HEK293 (cell line): ENCODE data around the gene VGLL4.
A peak's percentile ranks its signal among the peaks of the same experiment; 100 is the strongest.

Experiments used
- GLI2 ChIP-seq: fragments of 450-650 bp; formaldehyde crosslinking; IDR thresholded peaks from 2 replicates; pipeline ENCODE4; 2017; ENCODE audit warnings: missing biosample characterization, missing genetic modification characterization, low read depth, borderline replicate concordance
- HOXC10 ChIP-seq: sonication (generic); formaldehyde crosslinking; IDR thresholded peaks from 2 replicates; pipeline ENCODE4 v1.8.1; 2023; ENCODE audit warnings: mild to moderate bottlenecking, missing genetic modification reagents
- KLF16 ChIP-seq: fragments of 450-650 bp; formaldehyde crosslinking; IDR thresholded peaks from 2 replicates; pipeline ENCODE4 v1.5.1; 2017; ENCODE audit warnings: missing biosample characterization, missing genetic modification characterization
- KLF9 ChIP-seq: fragments of 450-650 bp; formaldehyde crosslinking; IDR thresholded peaks from 2 replicates; pipeline ENCODE4 v1.5.1; 2016; ENCODE audit warnings: missing biosample characterization, missing genetic modification characterization, low read depth
- WT1 ChIP-seq: fragments of 450-650 bp; formaldehyde crosslinking; IDR thresholded peaks from 2 replicates; pipeline ENCODE4 v1.5.1; 2016; ENCODE audit warnings: missing biosample characterization, missing genetic modification characterization
- YY2 ChIP-seq: fragments of 450-650 bp; formaldehyde crosslinking; IDR thresholded peaks from 2 replicates; pipeline ENCODE4 v1.5.1; 2016; ENCODE audit warnings: missing biosample characterization, missing genetic modification characterization
- ZBTB21 ChIP-seq: fragments of 450-650 bp; formaldehyde crosslinking; IDR thresholded peaks from 2 replicates; pipeline ENCODE4 v1.5.1; 2017; ENCODE audit warnings: missing biosample characterization, missing genetic modification characterization
- ZEB2 ChIP-seq: fragments of 450-650 bp; formaldehyde crosslinking; IDR thresholded peaks from 2 replicates; pipeline ENCODE4 v1.5.1; 2016; ENCODE audit warnings: missing biosample characterization, missing genetic modification characterization
- ZFP3 ChIP-seq: fragments of 450-650 bp; formaldehyde crosslinking; IDR thresholded peaks from 2 replicates; pipeline ENCODE4 v1.5.1; 2016; ENCODE audit warnings: low read depth, missing biosample characterization, missing genetic modification characterization
- ZNF202 ChIP-seq: fragments of 450-650 bp; formaldehyde crosslinking; IDR thresholded peaks from 2 replicates; pipeline ENCODE4 v1.5.1; 2016; ENCODE audit warnings: missing biosample characterization, missing genetic modification characterization, borderline replicate concordance
- ZNF211 ChIP-seq: fragments of 450-650 bp; formaldehyde crosslinking; IDR thresholded peaks from 2 replicates; pipeline ENCODE4 v1.5.1; 2016; ENCODE audit warnings: low read depth, missing biosample characterization, missing genetic modification characterization
- ZNF214 ChIP-seq: fragments of 450-650 bp; formaldehyde crosslinking; IDR thresholded peaks from 2 replicates; pipeline ENCODE4 v1.5.1; 2017; ENCODE audit warnings: missing biosample characterization, mild to moderate bottlenecking, missing genetic modification characterization, borderline replicate concordance
- ZNF221 ChIP-seq: fragments of 450-650 bp; formaldehyde crosslinking; IDR thresholded peaks from 2 replicates; pipeline ENCODE4 v1.5.1; 2017; ENCODE audit warnings: missing biosample characterization, missing genetic modification characterization, borderline replicate concordance
- ZNF239 ChIP-seq: fragments of 450-650 bp; formaldehyde crosslinking; IDR thresholded peaks from 2 replicates; pipeline ENCODE4 v1.5.1; 2016; ENCODE audit warnings: missing biosample characterization, missing genetic modification characterization
- ZNF292 ChIP-seq: fragments of 450-650 bp; formaldehyde crosslinking; IDR thresholded peaks from 2 replicates; pipeline ENCODE4 v1.5.1; 2016; ENCODE audit warnings: low read depth, missing biosample characterization, missing genetic modification characterization, borderline replicate concordance
- ZNF366 ChIP-seq: fragments of 450-650 bp; formaldehyde crosslinking; conservative IDR thresholded peaks from 2 replicates; pipeline ENCODE4 v1.5.1; 2016; ENCODE audit warnings: missing biosample characterization, missing genetic modification characterization
- ZNF394 ChIP-seq: fragments of 450-650 bp; formaldehyde crosslinking; IDR thresholded peaks from 2 replicates; pipeline ENCODE4 v1.5.1; 2016; ENCODE audit warnings: missing biosample characterization, missing genetic modification characterization, mild to moderate bottlenecking, moderate library complexity, borderline replicate concordance
- ZNF473 ChIP-seq: fragments of 450-650 bp; formaldehyde crosslinking; IDR thresholded peaks from 2 replicates; pipeline ENCODE4 v1.5.1; 2017; ENCODE audit warnings: missing biosample characterization, missing genetic modification characterization
- ZNF555 ChIP-seq: fragments of 450-650 bp; formaldehyde crosslinking; conservative IDR thresholded peaks from 2 replicates; pipeline ENCODE4 v1.5.1; 2017; ENCODE audit warnings: missing biosample characterization, mild to moderate bottlenecking, missing genetic modification characterization, inconsistent platforms
- ZNF629 ChIP-seq: fragments of 450-650 bp; formaldehyde crosslinking; IDR thresholded peaks from 2 replicates; pipeline ENCODE4 v1.5.1; 2017; ENCODE audit warnings: missing biosample characterization, missing genetic modification characterization
- ZNF785 ChIP-seq: fragments of 450-650 bp; formaldehyde crosslinking; IDR thresholded peaks from 2 replicates; pipeline ENCODE4 v1.5.1; 2016; ENCODE audit warnings: missing biosample characterization, missing genetic modification characterization
- ZXDB ChIP-seq: fragments of 450-650 bp; formaldehyde crosslinking; IDR thresholded peaks from 2 replicates; pipeline ENCODE4 v1.5.1; 2016; ENCODE audit warnings: missing biosample characterization, missing genetic modification characterization
- TF ChIP-seq, protein P1 (sequence below): fragments of 450-650 bp; formaldehyde crosslinking; IDR thresholded peaks from 2 replicates; pipeline ENCODE4 v1.5.1; 2016; ENCODE audit warnings: missing biosample characterization, missing genetic modification characterization, borderline replicate concordance
- TF ChIP-seq, protein P2 (sequence below): fragments of 450-650 bp; formaldehyde crosslinking; IDR thresholded peaks from 2 replicates; pipeline ENCODE4 v1.5.1; 2017; ENCODE audit warnings: missing biosample characterization, mild to moderate bottlenecking, missing genetic modification characterization, moderate library complexity
- TF ChIP-seq, protein P3 (sequence below): fragments of 450-650 bp; formaldehyde crosslinking; IDR thresholded peaks from 2 replicates; pipeline ENCODE4 v1.5.1; 2016; ENCODE audit warnings: missing biosample characterization, missing genetic modification characterization
- TF ChIP-seq, protein P4 (sequence below): fragments of 450-650 bp; formaldehyde crosslinking; IDR thresholded peaks from 2 replicates; pipeline ENCODE4 v1.5.1; 2016; ENCODE audit warnings: missing biosample characterization, missing genetic modification characterization
- TF ChIP-seq, protein P5 (sequence below): IDR thresholded peaks from 2 replicates; pipeline ENCODE4 v1.6.1; 2011; ENCODE audit warnings: mild to moderate bottlenecking, low read depth, low read length, borderline replicate concordance

The VGLL4 gene

DNA sequence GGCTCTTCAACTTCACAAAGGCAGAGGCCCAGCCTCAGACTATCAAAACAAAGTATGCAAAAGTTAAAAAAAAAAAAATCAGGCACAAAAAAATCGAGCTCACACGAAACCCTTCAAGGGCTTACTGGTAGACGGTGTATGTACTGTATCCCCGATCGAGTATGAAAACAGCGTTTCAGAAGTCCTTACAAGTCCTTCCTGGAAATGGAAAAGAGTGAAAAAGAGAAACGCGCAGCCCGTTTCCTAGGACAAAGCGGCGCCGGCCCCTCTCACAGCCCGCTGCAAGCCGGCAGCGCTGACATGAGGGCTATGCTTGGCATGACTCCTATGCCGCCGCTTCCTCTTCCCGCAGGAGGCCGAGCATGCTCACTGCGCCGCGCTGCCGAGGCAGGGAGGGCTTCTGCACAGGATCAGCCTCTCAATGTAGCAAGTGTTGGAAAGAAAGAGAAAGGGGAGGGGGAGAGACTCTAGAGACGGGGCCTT, at the start of gene VGLL4 (continued):
- TF ChIP-seq, protein P1, sequence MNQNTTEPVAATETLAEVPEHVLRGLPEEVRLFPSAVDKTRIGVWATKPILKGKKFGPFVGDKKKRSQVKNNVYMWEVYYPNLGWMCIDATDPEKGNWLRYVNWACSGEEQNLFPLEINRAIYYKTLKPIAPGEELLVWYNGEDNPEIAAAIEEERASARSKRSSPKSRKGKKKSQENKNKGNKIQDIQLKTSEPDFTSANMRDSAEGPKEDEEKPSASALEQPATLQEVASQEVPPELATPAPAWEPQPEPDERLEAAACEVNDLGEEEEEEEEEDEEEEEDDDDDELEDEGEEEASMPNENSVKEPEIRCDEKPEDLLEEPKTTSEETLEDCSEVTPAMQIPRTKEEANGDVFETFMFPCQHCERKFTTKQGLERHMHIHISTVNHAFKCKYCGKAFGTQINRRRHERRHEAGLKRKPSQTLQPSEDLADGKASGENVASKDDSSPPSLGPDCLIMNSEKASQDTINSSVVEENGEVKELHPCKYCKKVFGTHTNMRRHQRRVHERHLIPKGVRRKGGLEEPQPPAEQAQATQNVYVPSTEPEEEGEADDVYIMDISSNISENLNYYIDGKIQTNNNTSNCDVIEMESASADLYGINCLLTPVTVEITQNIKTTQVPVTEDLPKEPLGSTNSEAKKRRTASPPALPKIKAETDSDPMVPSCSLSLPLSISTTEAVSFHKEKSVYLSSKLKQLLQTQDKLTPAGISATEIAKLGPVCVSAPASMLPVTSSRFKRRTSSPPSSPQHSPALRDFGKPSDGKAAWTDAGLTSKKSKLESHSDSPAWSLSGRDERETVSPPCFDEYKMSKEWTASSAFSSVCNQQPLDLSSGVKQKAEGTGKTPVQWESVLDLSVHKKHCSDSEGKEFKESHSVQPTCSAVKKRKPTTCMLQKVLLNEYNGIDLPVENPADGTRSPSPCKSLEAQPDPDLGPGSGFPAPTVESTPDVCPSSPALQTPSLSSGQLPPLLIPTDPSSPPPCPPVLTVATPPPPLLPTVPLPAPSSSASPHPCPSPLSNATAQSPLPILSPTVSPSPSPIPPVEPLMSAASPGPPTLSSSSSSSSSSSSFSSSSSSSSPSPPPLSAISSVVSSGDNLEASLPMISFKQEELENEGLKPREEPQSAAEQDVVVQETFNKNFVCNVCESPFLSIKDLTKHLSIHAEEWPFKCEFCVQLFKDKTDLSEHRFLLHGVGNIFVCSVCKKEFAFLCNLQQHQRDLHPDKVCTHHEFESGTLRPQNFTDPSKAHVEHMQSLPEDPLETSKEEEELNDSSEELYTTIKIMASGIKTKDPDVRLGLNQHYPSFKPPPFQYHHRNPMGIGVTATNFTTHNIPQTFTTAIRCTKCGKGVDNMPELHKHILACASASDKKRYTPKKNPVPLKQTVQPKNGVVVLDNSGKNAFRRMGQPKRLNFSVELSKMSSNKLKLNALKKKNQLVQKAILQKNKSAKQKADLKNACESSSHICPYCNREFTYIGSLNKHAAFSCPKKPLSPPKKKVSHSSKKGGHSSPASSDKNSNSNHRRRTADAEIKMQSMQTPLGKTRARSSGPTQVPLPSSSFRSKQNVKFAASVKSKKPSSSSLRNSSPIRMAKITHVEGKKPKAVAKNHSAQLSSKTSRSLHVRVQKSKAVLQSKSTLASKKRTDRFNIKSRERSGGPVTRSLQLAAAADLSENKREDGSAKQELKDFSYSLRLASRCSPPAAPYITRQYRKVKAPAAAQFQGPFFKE (tag by site-specific recombination) = no peak
- TF ChIP-seq, protein P2, sequence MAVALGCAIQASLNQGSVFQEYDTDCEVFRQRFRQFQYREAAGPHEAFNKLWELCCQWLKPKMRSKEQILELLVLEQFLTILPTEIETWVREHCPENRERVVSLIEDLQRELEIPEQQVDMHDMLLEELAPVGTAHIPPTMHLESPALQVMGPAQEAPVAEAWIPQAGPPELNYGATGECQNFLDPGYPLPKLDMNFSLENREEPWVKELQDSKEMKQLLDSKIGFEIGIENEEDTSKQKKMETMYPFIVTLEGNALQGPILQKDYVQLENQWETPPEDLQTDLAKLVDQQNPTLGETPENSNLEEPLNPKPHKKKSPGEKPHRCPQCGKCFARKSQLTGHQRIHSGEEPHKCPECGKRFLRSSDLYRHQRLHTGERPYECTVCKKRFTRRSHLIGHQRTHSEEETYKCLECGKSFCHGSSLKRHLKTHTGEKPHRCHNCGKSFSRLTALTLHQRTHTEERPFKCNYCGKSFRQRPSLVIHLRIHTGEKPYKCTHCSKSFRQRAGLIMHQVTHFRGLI (tag by site-specific recombination) = no peak
- no peak for TF ChIP-seq YY2 (tag by site-specific recombination)
- TF ChIP-seq ZNF629 = no peak; the same call in 1 of the 2 replicates
- no peak for TF ChIP-seq ZNF473
- peak; percentile 57; the same call in 1 of the 2 replicates for TF ChIP-seq ZEB2 (tag by site-specific recombination)
- TF ChIP-seq, protein P3, sequence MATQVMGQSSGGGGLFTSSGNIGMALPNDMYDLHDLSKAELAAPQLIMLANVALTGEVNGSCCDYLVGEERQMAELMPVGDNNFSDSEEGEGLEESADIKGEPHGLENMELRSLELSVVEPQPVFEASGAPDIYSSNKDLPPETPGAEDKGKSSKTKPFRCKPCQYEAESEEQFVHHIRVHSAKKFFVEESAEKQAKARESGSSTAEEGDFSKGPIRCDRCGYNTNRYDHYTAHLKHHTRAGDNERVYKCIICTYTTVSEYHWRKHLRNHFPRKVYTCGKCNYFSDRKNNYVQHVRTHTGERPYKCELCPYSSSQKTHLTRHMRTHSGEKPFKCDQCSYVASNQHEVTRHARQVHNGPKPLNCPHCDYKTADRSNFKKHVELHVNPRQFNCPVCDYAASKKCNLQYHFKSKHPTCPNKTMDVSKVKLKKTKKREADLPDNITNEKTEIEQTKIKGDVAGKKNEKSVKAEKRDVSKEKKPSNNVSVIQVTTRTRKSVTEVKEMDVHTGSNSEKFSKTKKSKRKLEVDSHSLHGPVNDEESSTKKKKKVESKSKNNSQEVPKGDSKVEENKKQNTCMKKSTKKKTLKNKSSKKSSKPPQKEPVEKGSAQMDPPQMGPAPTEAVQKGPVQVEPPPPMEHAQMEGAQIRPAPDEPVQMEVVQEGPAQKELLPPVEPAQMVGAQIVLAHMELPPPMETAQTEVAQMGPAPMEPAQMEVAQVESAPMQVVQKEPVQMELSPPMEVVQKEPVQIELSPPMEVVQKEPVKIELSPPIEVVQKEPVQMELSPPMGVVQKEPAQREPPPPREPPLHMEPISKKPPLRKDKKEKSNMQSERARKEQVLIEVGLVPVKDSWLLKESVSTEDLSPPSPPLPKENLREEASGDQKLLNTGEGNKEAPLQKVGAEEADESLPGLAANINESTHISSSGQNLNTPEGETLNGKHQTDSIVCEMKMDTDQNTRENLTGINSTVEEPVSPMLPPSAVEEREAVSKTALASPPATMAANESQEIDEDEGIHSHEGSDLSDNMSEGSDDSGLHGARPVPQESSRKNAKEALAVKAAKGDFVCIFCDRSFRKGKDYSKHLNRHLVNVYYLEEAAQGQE = 0 out of 2 replicates have a peak, but pooled peaks have one; percentile 18
- TF ChIP-seq ZNF366 (tag by site-specific recombination) = peak; percentile 53
- TF ChIP-seq ZNF211 (tag by site-specific recombination) = no peak
- no peak for TF ChIP-seq ZFP3 (tag by site-specific recombination)
- 0 out of 2 replicates have a peak, but pooled peaks have one; percentile 69 for TF ChIP-seq ZXDB (tag by site-specific recombination)
- TF ChIP-seq KLF9 (tag by site-specific recombination) = 0 out of 2 replicates have a peak, but pooled peaks have one; percentile 2
- TF ChIP-seq KLF16 = peak; percentile 22
- TF ChIP-seq, protein P4, sequence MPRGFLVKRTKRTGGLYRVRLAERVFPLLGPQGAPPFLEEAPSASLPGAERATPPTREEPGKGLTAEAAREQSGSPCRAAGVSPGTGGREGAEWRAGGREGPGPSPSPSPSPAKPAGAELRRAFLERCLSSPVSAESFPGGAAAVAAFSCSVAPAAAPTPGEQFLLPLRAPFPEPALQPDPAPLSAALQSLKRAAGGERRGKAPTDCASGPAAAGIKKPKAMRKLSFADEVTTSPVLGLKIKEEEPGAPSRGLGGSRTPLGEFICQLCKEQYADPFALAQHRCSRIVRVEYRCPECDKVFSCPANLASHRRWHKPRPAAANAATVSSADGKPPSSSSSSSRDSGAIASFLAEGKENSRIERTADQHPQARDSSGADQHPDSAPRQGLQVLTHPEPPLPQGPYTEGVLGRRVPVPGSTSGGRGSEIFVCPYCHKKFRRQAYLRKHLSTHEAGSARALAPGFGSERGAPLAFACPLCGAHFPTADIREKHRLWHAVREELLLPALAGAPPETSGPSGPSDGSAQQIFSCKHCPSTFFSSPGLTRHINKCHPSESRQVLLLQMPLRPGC (tag by site-specific recombination) = no peak
- no peak for TF ChIP-seq HOXC10 (CRISPR knock-in tag)
- TF ChIP-seq ZNF394 (tag by site-specific recombination) = no peak; the same call in 1 of the 2 replicates
- TF ChIP-seq, protein P5, sequence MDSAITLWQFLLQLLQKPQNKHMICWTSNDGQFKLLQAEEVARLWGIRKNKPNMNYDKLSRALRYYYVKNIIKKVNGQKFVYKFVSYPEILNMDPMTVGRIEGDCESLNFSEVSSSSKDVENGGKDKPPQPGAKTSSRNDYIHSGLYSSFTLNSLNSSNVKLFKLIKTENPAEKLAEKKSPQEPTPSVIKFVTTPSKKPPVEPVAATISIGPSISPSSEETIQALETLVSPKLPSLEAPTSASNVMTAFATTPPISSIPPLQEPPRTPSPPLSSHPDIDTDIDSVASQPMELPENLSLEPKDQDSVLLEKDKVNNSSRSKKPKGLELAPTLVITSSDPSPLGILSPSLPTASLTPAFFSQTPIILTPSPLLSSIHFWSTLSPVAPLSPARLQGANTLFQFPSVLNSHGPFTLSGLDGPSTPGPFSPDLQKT = no peak
- TF ChIP-seq ZNF239 (tag by site-specific recombination) = no peak
- TF ChIP-seq ZNF202 (tag by site-specific recombination) = no peak
- no peak for TF ChIP-seq ZNF785 (tag by site-specific recombination)
- no peak for TF ChIP-seq ZNF214
- no peak for TF ChIP-seq WT1 (tag by site-specific recombination)
- TF ChIP-seq ZNF221 = no peak
- no peak for TF ChIP-seq ZNF292
- 0 out of 2 replicates have a peak, but pooled peaks have one; percentile 31 for TF ChIP-seq ZBTB21
- TF ChIP-seq GLI2 = no peak
- TF ChIP-seq ZNF555 (tag by site-specific recombination) = no peak
